ENCODE data around the gene OTUB2.

DNA sequence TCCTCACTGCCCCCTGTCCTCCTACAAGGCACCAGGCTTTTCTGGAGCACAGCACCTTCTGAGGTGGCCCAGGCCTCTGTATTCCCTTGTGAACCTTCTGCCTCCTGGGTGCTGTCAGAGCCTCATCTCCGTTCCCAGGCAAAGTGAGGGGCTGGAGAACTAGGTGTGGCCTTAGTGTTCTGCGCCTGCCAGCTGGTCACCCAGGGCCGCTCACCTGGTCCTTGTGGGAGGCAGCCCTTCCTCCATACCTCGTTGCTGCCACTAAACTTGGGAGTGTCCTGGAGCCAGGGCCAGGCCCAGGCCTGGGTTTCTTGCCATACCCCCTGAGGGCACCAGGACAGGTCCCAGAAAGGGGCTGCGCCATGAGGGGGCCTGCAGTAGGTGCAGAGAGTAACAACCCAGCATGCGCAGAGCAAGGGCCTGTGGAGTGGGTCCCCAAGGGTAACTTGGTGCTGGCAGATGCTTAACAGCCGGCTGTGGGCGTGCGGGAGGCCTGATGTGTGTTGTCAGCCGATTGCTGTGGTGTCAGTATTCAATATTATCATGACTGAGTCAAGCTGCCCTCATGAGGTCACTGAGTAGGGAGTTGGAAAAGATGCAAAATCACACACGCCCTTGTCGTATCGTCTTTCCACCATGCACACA is 17.1 kb downstream of the OTUB2 start:
- TF ChIP-seq, protein P1, sequence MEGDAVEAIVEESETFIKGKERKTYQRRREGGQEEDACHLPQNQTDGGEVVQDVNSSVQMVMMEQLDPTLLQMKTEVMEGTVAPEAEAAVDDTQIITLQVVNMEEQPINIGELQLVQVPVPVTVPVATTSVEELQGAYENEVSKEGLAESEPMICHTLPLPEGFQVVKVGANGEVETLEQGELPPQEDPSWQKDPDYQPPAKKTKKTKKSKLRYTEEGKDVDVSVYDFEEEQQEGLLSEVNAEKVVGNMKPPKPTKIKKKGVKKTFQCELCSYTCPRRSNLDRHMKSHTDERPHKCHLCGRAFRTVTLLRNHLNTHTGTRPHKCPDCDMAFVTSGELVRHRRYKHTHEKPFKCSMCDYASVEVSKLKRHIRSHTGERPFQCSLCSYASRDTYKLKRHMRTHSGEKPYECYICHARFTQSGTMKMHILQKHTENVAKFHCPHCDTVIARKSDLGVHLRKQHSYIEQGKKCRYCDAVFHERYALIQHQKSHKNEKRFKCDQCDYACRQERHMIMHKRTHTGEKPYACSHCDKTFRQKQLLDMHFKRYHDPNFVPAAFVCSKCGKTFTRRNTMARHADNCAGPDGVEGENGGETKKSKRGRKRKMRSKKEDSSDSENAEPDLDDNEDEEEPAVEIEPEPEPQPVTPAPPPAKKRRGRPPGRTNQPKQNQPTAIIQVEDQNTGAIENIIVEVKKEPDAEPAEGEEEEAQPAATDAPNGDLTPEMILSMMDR (IDR thresholded peaks at IDR 0.05; ENCODE audit: extremely low read depth in 1 of 2, insufficient read depth in 1 of 2, low read depth in 1 of 2, low read length in 2 of 2): no peak
- TF ChIP-seq EZH2 (IDR thresholded peaks at IDR 0.05; ENCODE audit: borderline replicate concordance, low read depth, low read length, severe bottlenecking) (no peak), POLR2A (IDR thresholded peaks at IDR 0.05; ENCODE audit: low read depth, low read length) (no peak), JUN (IDR thresholded peaks at IDR 0.05; ENCODE audit: borderline replicate concordance, insufficient read depth, insufficient read length, low read depth) (no peak), FOS (IDR thresholded peaks at IDR 0.05; ENCODE audit: borderline replicate concordance, insufficient read depth, low read length) (no peak), MYC (IDR thresholded peaks at IDR 0.05; ENCODE audit: low read depth, low read length) (no peak)
- TF ChIP-seq, protein P2, sequence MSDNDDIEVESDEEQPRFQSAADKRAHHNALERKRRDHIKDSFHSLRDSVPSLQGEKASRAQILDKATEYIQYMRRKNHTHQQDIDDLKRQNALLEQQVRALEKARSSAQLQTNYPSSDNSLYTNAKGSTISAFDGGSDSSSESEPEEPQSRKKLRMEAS (IDR thresholded peaks at IDR 0.05; ENCODE audit: insufficient read depth, insufficient read length): no peak
